ENCODE results near the gene FRG2.
A peak's percentile ranks its signal among the peaks of the same experiment; 100 is the strongest.
"Not testable (repeated sequence)": the region's sequence is repeated elsewhere in the genome, so short reads cannot be mapped to it uniquely, and the experiment has no call there.

The FRG2 gene

GRCh38 chr4:190016369-190017289 is 10.4 kb downstream of the FRG2 start:
- DNase-seq (ENCODE audit: low read depth, low spot score): no peak
- H3K4me3 ChIP-seq (ENCODE audit: low read depth, low read length): no peak overlapping the region
- in situ Hi-C loops (cut with HindIII; ENCODE audit: low sequenced_read_pairs): no loop called here
- TF ChIP-seq CTCF (IDR thresholded peaks at IDR 0.05; ENCODE audit: low read depth, low read length): no peak

- DNase-seq (ENCODE audit: low read depth, low spot score): no peak
- in situ Hi-C loops (cut with HindIII; ENCODE audit: low sequenced_read_pairs): no loop called here
- H3K4me3 ChIP-seq (ENCODE audit: low read depth, low read length): no peak overlapping the region
- TF ChIP-seq CTCF (IDR thresholded peaks at IDR 0.05; ENCODE audit: low read depth, low read length): no peak
Observed at GRCh38 chr4:190015538-190016368, 11.3 kb downstream of the FRG2 start.

- no peak for TF ChIP-seq CTCF (IDR thresholded peaks at IDR 0.05; ENCODE audit: low read depth, low read length)
- in situ Hi-C loops (cut with HindIII; ENCODE audit: low sequenced_read_pairs): no loop called here
- peak overlapping the region; percentile 12 for H3K4me3 ChIP-seq (ENCODE audit: low read depth, low read length)
- no peak for DNase-seq (ENCODE audit: low read depth, low spot score)
Observed at GRCh38 chr4:190014771-190015537, 12.1 kb downstream of the FRG2 start.

GRCh38 chr4:189989941-189990340 is 37.1 kb downstream of the FRG2 start:
- in situ Hi-C loops (cut with HindIII; ENCODE audit: low sequenced_read_pairs); DNase-seq (ENCODE audit: low read depth, low spot score); H3K4me3 ChIP-seq (ENCODE audit: low read depth, low read length): not testable (repeated sequence)

GRCh38 chr4:189988877-189989431 is 38.1 kb downstream of the FRG2 start:
- TF ChIP-seq CTCF (IDR thresholded peaks at IDR 0.05; ENCODE audit: low read depth, low read length): no peak
- H3K4me3 ChIP-seq (ENCODE audit: low read depth, low read length): no peak overlapping the region
- DNase-seq (ENCODE audit: low read depth, low spot score): no peak
- in situ Hi-C loops (cut with HindIII; ENCODE audit: low sequenced_read_pairs): no loop called here

- in situ Hi-C loops (cut with HindIII; ENCODE audit: low sequenced_read_pairs); H3K4me3 ChIP-seq (ENCODE audit: low read depth, low read length); DNase-seq (ENCODE audit: low read depth, low spot score): not testable (repeated sequence)
Observed at GRCh38 chr4:189985651-189986243, 41.3 kb downstream of the FRG2 start.

- in situ Hi-C loops (cut with HindIII; ENCODE audit: low sequenced_read_pairs); DNase-seq (ENCODE audit: low read depth, low spot score): not testable (repeated sequence)
Observed at GRCh38 chr4:189984661-189985060, 42.4 kb downstream of the FRG2 start.

GRCh38 chr4:189983916-189984526 is 43.0 kb downstream of the FRG2 start:
- DNase-seq (ENCODE audit: low read depth, low spot score); H3K4me3 ChIP-seq (ENCODE audit: low read depth, low read length); in situ Hi-C loops (cut with HindIII; ENCODE audit: low sequenced_read_pairs): not testable (repeated sequence)

More at GRCh38 chr4:189984661-189985060, 42.4 kb downstream of the FRG2 start:
- not testable (repeated sequence) for H3K4me3 ChIP-seq (ENCODE audit: low read depth, low read length)

All from astrocyte of the spinal cord (primary cell).